HCT116 (cell line): Measurements from ENCODE around the gene CACNG1. TPM values are rescaled to one million over a fixed set of nuclear protein-coding genes. Genes with fewer than 3 reads are reported as not detected.

ENCODE experiments used
- ATAC-seq: fragments of 200-7000 bp; cut with Tn5 transposase; 2 replicates; pipeline ENCODE4 v1.9.1; 2020; ENCODE audit warnings: mild to moderate bottlenecking, moderate library complexity
- BruUV-seq: library from RNA; stranded (reverse); fragments of 400-500 nt; replicated peaks from 2 replicates; lab custom pipeline; 2021; lab: Mats Ljungman, UMichigan
- CTCF ChIA-PET: fragments of 300-600 bp; sonication (Branson Sonifier 250); formaldehyde crosslinking; loops from one replicate; lab custom pipeline; 2021; ENCODE audit warnings: antibody characterized with exemption; lab: Charles Lee
- POLR2A ChIA-PET: fragments of 300-600, 350-600 bp; sonication (Branson Sonifier 250); formaldehyde crosslinking; loops from one replicate; lab custom pipeline; 2021; ENCODE audit warnings: antibody characterized with exemption; lab: Charles Lee
- RAD21 ChIA-PET, 2 experiments: fragments of 300-600 bp; sonication (Branson Sonifier 250); formaldehyde crosslinking; loops; one replicate each; lab custom pipeline; 2023; ENCODE audit warnings: low total read pairs in 2 of 2; ENCODE audit not compliant: uncharacterized antibody in 2 of 2, unreplicated experiment in 2 of 2, low non-redundant PET in 1 of 2; lab: Charles Lee
- DNase-seq: peaks from one replicate; pipeline ENCODE4 v3.0.0-alpha.2; 2010; ENCODE audit warnings: low read depth, low spot score
- H2AFZ ChIP-seq: fragments of 200-600 bp; shearing (Covaris generic), sonication (generic); 2 replicates; pipeline ENCODE4 v1.6.1; 2017; ENCODE audit warnings: low read depth, mixed run types, mixed read lengths, antibody characterized with exemption, low read length; ENCODE audit not compliant: poor library complexity, severe bottlenecking
- H3K27ac ChIP-seq: 2 replicates; pipeline ENCODE4 v1.5.1; 2012; ENCODE audit warnings: low read depth, low read length
- H3K27me3 ChIP-seq: fragments of 200-600 bp; sonication (generic); 2 replicates; pipeline ENCODE4 v1.6.1; 2016; ENCODE audit warnings: mixed run types, low read length, mixed read lengths; ENCODE audit not compliant: insufficient read depth
- H3K36me3 ChIP-seq, 2 experiments: fragments of 200-500 bp in 1 of 2; fragments of 200-600 bp in 1 of 2; sonication (Bioruptor generic) in 1 of 2; sonication (generic) in 1 of 2; 2 replicates each; pipeline versions ENCODE4 v1.5.1 to v1.6.1; 2014 to 2016; ENCODE audit warnings: low read length in 2 of 2, inconsistent platforms in 1 of 2, mixed read lengths in 1 of 2, mixed run types in 1 of 2; ENCODE audit not compliant: insufficient read depth in 2 of 2, control insufficient read depth in 1 of 2
- H3K4me1 ChIP-seq, 2 experiments: fragments of 200-600 bp in 1 of 2; sonication (generic) in 1 of 2; 2 replicates each; pipeline versions ENCODE4 v1.5.1 to v1.6.1; 2012 to 2017; ENCODE audit warnings: low read length in 2 of 2, inconsistent platforms in 1 of 2, mild to moderate bottlenecking in 1 of 2, mixed read lengths in 1 of 2, mixed run types in 1 of 2, moderate library complexity in 1 of 2; ENCODE audit not compliant: insufficient read depth in 2 of 2, control insufficient read depth in 1 of 2
- H3K4me2 ChIP-seq: fragments of 200-600 bp; sonication (generic); 2 replicates; pipeline ENCODE4 v1.6.1; 2017; ENCODE audit warnings: mixed run types, low read length, mixed read lengths
- H3K4me3 ChIP-seq, 2 experiments: fragments of 200-600 bp in 1 of 2; sonication (generic) in 1 of 2; replicated peaks in 1 of 2; 2 replicates each; pipeline ENCODE4 v1.5.1; 2011 to 2016; ENCODE audit warnings: low read length in 2 of 2, control low read depth in 1 of 2, low read depth in 1 of 2, mild to moderate bottlenecking in 1 of 2, mixed read lengths in 1 of 2, mixed run types in 1 of 2
- H3K79me2 ChIP-seq: fragments of 200-600 bp; sonication (generic); 2 replicates; pipeline ENCODE4 v1.6.1; 2017; ENCODE audit warnings: mild to moderate bottlenecking, mixed run types, low read length, moderate library complexity, mixed read lengths; ENCODE audit not compliant: insufficient read depth
- H3K9ac ChIP-seq: fragments of 200-600 bp; sonication (generic); 2 replicates; pipeline ENCODE4 v1.6.1; 2016; ENCODE audit warnings: low read length, mixed read lengths
- H3K9me2 ChIP-seq: fragments of 200-600 bp; sonication (generic), shearing (Covaris generic); 2 replicates; pipeline ENCODE4 v1.6.1; 2017; ENCODE audit warnings: mixed run types, mild to moderate bottlenecking, moderate library complexity; ENCODE audit not compliant: insufficient read depth
- H3K9me3 ChIP-seq, 2 experiments: fragments of 200-500 bp in 1 of 2; fragments of 200-600 bp in 1 of 2; sonication (Bioruptor generic) in 1 of 2; sonication (generic) in 1 of 2; 2 replicates each; pipeline ENCODE4 v1.6.1; 2014 to 2017; ENCODE audit warnings: low read length in 2 of 2, mixed read lengths in 2 of 2, inconsistent platforms in 1 of 2, low read depth in 1 of 2, mild to moderate bottlenecking in 1 of 2, mixed run types in 1 of 2, moderate library complexity in 1 of 2; ENCODE audit not compliant: control insufficient read depth in 1 of 2, insufficient read depth in 1 of 2
- H4K20me1 ChIP-seq: fragments of 200-600 bp; sonication (generic), shearing (Covaris generic); 2 replicates; pipeline ENCODE4 v1.6.1; 2017; ENCODE audit warnings: mixed run types, mild to moderate bottlenecking, moderate library complexity; ENCODE audit not compliant: insufficient read depth
- CEBPB ChIP-seq: IDR thresholded peaks from 2 replicates; pipeline ENCODE4 v1.6.1; 2012; ENCODE audit warnings: low read depth
- CTCF ChIP-seq, 3 experiments: fragments of 200-600 bp in 1 of 3; sonication (generic) in 1 of 3; IDR thresholded peaks in 2 of 3; conservative IDR thresholded peaks in 1 of 3; 2 replicates each; pipeline ENCODE4 v1.5.1; 2012 to 2017; ENCODE audit warnings: low read depth in 2 of 3, low read length in 2 of 3, antibody characterized with exemption in 1 of 3, borderline replicate concordance in 1 of 3, control low read depth in 1 of 3, mild to moderate bottlenecking in 1 of 3, mixed read lengths in 1 of 3, mixed run types in 1 of 3, moderate library complexity in 1 of 3; ENCODE audit not compliant: insufficient read depth in 1 of 3
- EZH2 ChIP-seq: fragments of 200-600 bp; sonication (generic); IDR thresholded peaks from 2 replicates; pipeline ENCODE4 v1.6.1; 2017; ENCODE audit warnings: antibody characterized with exemption, mixed run types
- FOSL1 ChIP-seq: IDR thresholded peaks from 2 replicates; pipeline ENCODE4 v1.6.1; 2012; ENCODE audit warnings: low read depth
- MAX ChIP-seq: IDR thresholded peaks from 2 replicates; pipeline ENCODE4 v1.6.1; 2012
- POLR2A ChIP-seq: IDR thresholded peaks from 2 replicates; pipeline ENCODE4 v1.7.0; 2011; ENCODE audit warnings: borderline replicate concordance; ENCODE audit not compliant: insufficient read depth, insufficient read length; ENCODE audit errors: extremely low read depth
- POLR2AphosphoS5 ChIP-seq: IDR thresholded peaks from 2 replicates; pipeline ENCODE4 v1.6.1; 2011; ENCODE audit warnings: mild to moderate bottlenecking, low read depth, low read length, moderate library complexity
- RAD21 ChIP-seq: IDR thresholded peaks from 2 replicates; pipeline ENCODE4 v1.6.1; 2012; ENCODE audit warnings: low read depth, mild to moderate bottlenecking
- YY1 ChIP-seq: IDR thresholded peaks from 2 replicates; pipeline ENCODE4 v1.6.1; 2011; ENCODE audit warnings: low read length, low read depth, moderate library complexity, mild to moderate bottlenecking; ENCODE audit not compliant: insufficient replicate concordance; ENCODE audit errors: extremely low read depth
- ZBTB33 ChIP-seq: IDR thresholded peaks from 2 replicates; pipeline ENCODE4 v1.6.1; 2011; ENCODE audit warnings: mild to moderate bottlenecking, low read length, moderate library complexity; ENCODE audit not compliant: insufficient replicate concordance; ENCODE audit errors: extremely low read depth
- ZFX ChIP-seq: fragments of 450-650 bp; IDR thresholded peaks from 2 replicates; pipeline ENCODE4 v1.6.1; 2017
- ZNF274 ChIP-seq: fragments of 200-500 bp; sonication (Bioruptor generic); IDR thresholded peaks from 2 replicates; pipeline ENCODE4 v1.6.1; 2014; ENCODE audit warnings: mild to moderate bottlenecking, low read depth, low read length, inconsistent platforms
- intact Hi-C: fragments of 100-400 bp; cut with micrococcal nuclease; formaldehyde crosslinking; loops from 2 replicates; pipeline ENCODE4 v1.10.0; 2022
- total RNA-seq: library from RNA; stranded (reverse); gene quantifications from one replicate; pipeline ENCODE4 v1.2.1, GENCODE V29; 2021; ENCODE audit not compliant: unreplicated experiment

CACNG1 gene
- total RNA-seq, 1 experiment from 2014 or later, result not detected

- Histone ChIP-seq H3K4me3 (no peak overlapping the region), H3K27ac (no peak overlapping the region), H3K4me2 (no peak overlapping the region), H3K79me2 (no peaks in the 10 kb centered on the region), H3K9ac (no peak overlapping the region), H4K20me1 (no peaks in the 10 kb centered on the region), H3K9me2 (no peaks in the 10 kb centered on the region), H3K9me3 (no peaks in the 10 kb centered on the region), H3K36me3 (no peaks in the 10 kb centered on the region), H2AFZ (no peak overlapping the region), H3K4me1 (peaks cover 0 to 5% of the 10 kb centered on the region in 2 experiments; a peak in 1 of 4 replicates), H3K27me3 (no peaks in the 10 kb centered on the region)
- no TSS peak for BruUV-seq
- ChIA-PET CTCF (no interaction called here), RAD21 (no interaction called here), POLR2A (no interaction called here)
- TF ChIP-seq POLR2A (no peak), MAX (no peak), ZNF274 (no peak), ZBTB33 (no peak)
- DNase-seq (no peak), ATAC-seq (no peak)
- intact Hi-C loops, result no loop called here
Observed at GRCh38 chr17:67095803-67096202, 51.4 kb downstream of the CACNG1 start.

- CTCF ChIA-PET, result no interaction called here
- H3K4me3 ChIP-seq, result no peak overlapping the region
- no peaks in the 10 kb centered on the region for H3K9me3 ChIP-seq
- no peaks in the 10 kb centered on the region for H3K36me3 ChIP-seq
- H4K20me1 ChIP-seq, result no peaks in the 10 kb centered on the region
- peaks cover 0 to 5% of the 10 kb centered on the region in 2 experiments; a peak in 1 of 4 replicates for H3K4me1 ChIP-seq
- no peak overlapping the region for H3K9ac ChIP-seq
- ATAC-seq, result no peak
- H3K27ac ChIP-seq, result no peak overlapping the region
- DNase-seq, result no peak
- RAD21 ChIA-PET, result no interaction called here
- H3K4me2 ChIP-seq, result no peak overlapping the region
- H3K27me3 ChIP-seq, result no peaks in the 10 kb centered on the region
- H3K79me2 ChIP-seq, result no peaks in the 10 kb centered on the region
- POLR2A ChIA-PET, result no interaction called here
- intact Hi-C loops, result no loop called here
- TF ChIP-seq CTCF (IDR thresholded peaks at IDR 0.05 in 2 of 3, conservative IDR thresholded peaks at IDR 0.05 in 1 of 3; ENCODE audit: borderline replicate concordance in 1 of 3, insufficient read depth in 1 of 3, low read depth in 2 of 3, low read length in 2 of 3) (no peak), RAD21 (no peak), EZH2 (no peak), ZFX (no peak), FOSL1 (no peak), CEBPB (no peak), YY1 (no peak), POLR2A (no peak), POLR2AphosphoS5 (no peak)
- H3K9me2 ChIP-seq, result no peaks in the 10 kb centered on the region
- no peak overlapping the region for H2AFZ ChIP-seq
- BruUV-seq, result no TSS peak
Observed at GRCh38 chr17:67096609-67097008, 52.3 kb downstream of the CACNG1 start.
